ENCODE measurements around the gene ZSWIM3.

ZSWIM3 gene

GRCh38 chr20:45910670-45911485 lies 53.5 kb downstream of the ZSWIM3 start:
- DNase-seq: peak; percentile 92

DNA sequence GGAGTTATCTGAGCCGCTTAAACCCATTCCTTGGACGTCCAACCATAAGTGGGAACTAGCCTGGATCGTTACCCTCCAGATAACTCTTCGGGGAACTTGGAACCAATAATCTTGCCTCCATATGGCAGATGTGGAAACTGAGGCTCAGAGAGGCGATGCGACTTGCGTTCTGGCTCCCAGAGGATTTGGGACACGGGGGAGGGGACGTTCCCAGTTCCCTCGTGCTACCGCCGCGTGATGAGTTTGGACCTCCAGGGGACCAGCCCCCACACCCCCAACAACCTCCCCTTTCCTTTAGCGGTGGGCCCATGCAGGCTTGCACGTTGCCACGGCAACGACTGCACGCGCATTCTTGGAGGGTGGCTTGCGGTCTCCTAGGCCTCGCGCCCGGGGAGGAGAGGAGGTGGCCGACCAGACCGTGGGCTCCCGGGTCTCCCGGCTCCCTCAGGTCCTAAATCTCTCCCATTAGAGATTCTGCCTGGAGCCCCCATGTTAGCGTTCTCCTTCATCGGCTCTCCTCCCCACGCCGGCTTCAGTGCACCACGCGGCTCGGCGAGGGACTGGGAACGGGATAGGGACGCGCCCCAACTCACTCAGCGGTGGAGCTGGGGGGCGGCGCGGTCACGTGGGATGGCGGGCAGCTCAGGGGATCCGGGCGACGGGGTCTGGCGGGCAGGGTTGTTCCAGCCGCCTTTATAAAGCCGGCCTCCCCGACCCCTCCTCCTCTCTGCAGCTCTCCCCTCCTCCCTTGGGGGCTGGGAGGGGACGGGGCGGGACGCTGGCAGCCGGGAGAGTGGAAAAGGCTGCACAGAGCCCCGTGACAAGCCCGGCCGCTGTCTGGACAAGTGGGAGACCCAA lies 54.3 kb downstream of the ZSWIM3 start, which contains the start of gene PLTP:
Gene PLTP, minus strand, starts transcription at position 670 of the 858 bp plus-strand sequence. CDS start 703 bp downstream, outside the sequence.
- DNase-seq: no peak

DNA sequence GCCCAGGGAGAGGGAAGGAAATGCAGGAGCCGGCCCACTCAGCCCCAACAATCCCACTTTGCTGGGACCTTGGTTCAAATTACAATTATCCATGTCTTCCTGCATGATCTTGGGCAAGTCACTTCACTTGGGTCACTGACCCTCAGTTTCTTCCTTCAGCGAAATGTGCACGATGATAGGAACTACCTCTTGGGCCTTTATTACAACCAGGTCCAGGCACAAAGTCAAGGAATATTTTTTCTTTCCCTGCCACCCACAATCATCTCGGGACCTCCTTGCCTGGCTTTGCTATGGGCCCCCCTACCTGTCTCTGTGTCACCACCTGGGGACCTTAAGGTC lies 54.9 kb downstream of the ZSWIM3 start:
- DNase-seq: no peak

- no peak for DNase-seq
Observed at GRCh38 chr20:45913116-45913515, 55.7 kb downstream of the ZSWIM3 start.

GRCh38 chr20:45917790-45918141 lies 60.4 kb downstream of the ZSWIM3 start:
- no peak for DNase-seq

GRCh38 chr20:45918182-45918737 lies 60.8 kb downstream of the ZSWIM3 start:
- DNase-seq: no peak

DNA sequence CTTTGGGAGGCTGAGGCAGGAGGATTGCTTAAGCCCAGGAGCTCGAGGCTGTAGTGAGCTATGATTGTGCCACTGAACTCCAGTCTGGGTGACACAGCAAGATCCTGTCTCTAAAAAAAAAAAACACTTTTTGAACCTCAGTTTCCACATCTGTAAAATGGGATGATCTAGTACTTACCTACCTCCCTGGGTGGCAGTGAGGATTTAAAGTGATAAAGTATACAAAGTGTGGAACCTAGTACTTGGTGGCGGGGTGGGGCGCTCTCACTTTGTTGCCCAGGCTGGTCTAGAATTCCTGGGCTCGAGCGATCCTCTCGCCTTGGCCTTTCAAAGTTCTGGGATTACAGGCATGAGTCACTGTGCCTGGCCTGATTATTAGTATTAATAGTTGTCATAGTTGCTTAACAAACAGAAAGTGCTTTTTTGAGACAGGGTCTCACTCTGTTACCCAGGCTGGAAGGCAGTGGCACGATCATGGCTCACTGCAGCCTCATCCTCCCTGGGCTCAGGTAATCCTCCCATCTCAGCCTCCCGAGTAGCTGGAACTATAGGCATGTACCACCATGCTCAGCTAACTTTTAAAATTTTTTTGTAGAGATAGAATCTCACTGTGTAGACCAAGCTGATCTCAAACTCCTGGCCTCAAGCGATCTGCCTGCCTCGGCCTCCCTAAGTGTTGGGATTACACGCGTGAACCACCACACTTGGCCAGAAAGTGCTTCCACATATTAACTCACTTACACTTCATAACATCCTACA lies 61.5 kb downstream of the ZSWIM3 start:
- DNase-seq: no peak

DNA sequence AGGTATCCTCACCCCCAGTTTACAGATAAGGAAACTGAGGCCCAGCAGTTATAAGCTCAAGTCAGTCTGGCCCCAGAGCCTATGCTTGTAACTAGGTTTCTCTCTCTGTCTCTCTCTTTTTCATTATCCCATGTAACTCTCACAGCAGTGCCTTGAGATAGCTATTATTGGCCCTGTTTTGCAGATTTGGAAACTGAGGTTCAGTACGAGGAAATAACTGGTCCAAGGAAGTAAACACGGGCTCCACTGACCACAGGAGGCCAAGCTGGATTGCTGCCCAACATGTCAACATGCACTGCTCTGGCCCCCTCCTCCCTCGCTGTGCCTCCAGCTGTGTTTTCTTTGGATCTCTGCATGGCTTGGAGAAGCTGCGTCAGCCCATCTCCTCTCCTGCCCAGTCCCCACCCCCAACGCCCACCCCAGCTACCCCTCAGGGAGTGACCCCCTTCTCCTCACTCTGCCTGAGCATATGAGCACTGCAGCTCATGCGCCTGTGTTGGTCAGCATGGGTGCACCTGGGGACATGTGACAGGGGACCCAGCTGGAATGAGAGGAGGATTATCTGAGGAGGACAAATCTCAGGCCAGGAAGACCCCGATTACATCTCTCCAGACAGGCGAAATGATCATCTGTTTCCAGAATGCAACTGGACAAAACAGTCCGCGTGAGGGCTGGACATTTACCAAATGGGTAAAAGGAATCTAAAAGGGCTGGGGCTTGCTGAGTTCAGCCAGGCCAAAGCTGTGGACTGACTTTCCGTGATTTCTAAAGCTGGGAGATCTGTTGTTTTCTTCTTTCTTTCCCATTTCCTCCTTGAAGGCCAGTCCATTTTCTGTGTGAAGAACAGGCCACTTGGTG lies 62.4 kb downstream of the ZSWIM3 start:
- DNase-seq: no peak

DNA sequence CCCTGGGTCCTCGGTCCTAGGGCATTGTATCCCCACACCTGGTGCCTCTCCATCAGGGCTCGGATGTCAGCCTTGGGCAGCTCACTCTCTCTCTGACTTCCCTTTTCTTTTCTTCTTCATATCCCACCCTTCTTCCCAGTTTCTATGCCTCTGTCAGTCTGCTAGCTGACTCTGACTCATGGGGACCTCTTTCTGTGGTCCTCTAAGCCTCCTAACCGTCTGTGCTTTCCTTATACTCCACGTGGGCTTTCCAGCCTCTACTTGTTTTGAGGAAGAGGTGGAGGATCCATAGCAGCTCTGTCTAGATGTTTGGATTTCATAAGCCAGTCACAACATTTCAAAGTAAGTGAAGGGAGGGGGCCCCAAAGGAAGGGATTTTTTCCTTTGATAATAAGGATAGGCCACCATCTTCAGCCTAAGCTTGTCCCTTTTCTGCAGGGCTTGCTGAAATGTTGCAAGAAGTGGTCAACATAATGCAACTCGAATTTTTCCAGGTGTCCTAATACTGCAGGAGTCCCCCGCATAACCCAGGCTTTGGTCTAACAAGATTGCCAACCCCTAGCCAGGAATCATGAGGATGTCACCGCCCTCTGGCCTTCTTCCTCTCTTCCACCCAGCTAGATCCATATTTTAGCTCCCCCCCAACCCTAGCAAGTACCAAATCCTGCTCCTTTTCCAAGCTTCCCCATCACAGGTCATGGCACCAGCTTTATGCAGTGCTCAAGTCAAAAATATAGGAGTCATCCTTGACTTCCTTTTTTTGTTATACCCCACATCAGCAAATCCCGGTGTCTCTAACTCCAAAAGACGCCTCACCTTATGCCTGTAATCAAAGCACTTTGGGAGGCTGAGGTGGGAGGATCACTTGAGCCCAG lies 63.3 kb downstream of the ZSWIM3 start:
- no peak for DNase-seq

DNA sequence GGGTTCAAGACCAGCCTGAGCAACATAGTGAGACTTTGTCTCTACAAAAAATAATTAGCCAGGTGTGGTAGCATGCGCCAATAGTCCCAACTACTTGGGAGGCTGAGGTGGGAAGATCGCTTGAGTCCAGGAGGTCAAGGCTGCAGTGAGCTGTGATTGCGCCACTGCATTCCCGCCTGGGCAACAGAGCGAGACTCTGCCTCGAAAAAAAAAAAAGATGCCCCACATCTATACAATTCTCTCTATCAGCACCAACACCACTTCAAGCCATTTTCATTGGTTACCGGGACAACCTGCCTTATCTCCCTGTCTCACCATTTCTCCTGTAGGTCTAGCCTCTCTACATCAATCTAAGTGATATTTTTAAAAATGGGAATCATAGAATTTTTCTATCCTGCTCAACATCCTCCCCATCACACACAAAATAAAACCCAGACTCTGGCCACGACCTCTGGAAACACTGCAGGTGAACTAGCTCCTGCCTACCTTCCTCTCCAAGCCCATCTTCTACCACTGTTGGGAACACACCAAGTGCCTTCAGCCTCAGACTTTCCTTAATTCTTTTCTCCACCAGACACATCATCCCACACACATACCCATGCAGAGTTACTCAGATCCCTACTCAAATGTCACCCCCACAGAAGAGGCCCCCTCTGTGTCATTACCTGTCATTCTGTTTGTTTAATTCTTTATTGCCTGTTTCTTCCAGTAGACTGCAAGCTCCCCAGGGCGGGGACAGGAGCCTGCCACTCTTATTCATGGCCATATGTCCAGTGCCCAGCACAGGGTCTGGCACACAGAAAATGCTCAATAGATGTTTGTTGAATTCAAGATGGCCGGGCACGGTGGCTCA lies 64.1 kb downstream of the ZSWIM3 start:
- no peak for DNase-seq

GRCh38 chr20:45924391-45925261 lies 67.2 kb downstream of the ZSWIM3 start:
- DNase-seq: no peak

DNA sequence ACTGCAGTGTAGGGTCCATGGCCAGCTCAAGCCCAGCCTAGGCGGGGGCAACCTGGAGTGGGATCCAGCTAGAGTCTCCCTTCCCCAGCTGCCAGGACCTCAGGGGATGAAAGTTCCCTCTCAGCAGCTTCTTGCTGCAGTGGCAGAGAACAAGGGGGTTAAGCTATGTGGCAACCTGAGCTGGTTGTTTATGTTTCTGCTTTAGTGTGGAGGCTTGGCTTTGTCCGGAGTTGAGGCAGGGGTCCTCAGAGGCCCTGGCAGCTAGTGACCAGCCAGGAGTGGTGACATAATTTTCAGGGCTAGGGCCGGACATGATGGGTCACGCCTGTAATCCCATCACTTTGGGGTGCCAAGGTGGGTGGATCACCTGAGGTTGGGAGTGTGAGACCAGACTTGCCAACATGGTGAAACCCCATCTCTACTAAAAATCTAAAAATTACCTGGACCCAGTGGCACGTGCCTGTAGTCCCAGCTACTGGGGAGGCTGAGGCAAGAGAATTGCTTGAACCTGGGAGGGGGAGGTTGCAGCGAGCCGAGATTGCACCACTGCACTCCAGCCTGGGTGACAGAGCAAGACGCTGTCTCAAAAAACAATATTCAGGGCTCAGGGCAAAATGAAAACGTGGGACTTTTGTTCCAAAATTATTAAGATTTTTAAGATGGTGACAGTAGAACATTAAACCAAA lies 68.5 kb downstream of the ZSWIM3 start:
- no peak for DNase-seq

DNA sequence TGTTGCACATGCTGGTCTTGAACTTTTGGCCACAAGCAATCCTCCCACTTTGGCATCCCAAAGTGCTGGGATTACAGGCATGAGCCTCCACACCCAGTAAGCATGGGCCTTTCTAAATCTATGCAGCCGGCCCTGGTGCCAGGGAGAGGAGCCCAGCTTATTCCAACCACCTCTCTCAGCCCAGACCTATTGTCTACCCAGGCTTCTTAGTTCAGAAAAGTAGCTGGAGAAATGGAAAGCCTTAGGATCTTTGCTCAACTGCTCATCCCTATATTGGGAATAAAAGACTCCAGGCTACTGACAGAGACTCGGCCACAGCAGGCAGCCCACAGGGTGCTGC lies 69.3 kb downstream of the ZSWIM3 start:
- no peak for DNase-seq

- no peak for DNase-seq
Observed at GRCh38 chr20:45927071-45927878, 69.9 kb downstream of the ZSWIM3 start.
